Prostate gland (tissue), 2 donors: ENCODE measurements around the gene STEAP1.
"Not testable (repeated sequence)": the region's sequence is repeated elsewhere in the genome, so short reads cannot be mapped to it uniquely, and the experiment has no call there.

Experiments used
- POLR2A ChIP-seq: fragments of 450-650 bp; IDR thresholded peaks from one replicate; pipeline ENCODE4 v1.6.1; 2016; ENCODE audit warnings: antibody characterized with exemption, mild to moderate bottlenecking
- TF ChIP-seq, protein P1 (sequence below), 4 experiments: fragments of 200-600 bp in 2 of 4; fragments of 450-650 bp in 2 of 4; sonication (generic) in 2 of 4; IDR thresholded peaks; 1 replicate in 3 of 4; 2 replicates in 1 of 4; pipeline ENCODE4 v1.5.1; 2016 to 2019; ENCODE audit warnings: antibody characterized with exemption in 4 of 4, mild to moderate bottlenecking in 2 of 4, moderate library complexity in 2 of 4

DNA sequence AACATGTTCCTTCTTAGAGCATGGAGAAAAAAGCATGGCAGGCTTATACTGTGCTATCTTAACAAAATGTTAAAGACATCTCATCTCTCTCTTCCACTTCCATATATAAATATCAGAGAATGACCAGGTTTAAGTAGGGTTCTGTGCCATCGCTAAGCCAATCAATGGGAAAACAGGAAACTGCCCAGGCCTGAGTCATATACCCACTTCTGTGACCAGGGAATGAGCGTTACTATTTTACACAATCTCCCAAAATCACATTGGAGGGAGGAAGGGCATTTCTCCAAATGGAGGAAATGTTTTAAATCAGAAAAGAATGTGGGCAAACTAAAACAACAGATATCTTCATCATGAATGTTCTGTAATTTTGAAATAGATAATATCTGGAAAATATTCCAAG is 3.1 kb downstream of the STEAP1 start:
- TF ChIP-seq, protein P1, sequence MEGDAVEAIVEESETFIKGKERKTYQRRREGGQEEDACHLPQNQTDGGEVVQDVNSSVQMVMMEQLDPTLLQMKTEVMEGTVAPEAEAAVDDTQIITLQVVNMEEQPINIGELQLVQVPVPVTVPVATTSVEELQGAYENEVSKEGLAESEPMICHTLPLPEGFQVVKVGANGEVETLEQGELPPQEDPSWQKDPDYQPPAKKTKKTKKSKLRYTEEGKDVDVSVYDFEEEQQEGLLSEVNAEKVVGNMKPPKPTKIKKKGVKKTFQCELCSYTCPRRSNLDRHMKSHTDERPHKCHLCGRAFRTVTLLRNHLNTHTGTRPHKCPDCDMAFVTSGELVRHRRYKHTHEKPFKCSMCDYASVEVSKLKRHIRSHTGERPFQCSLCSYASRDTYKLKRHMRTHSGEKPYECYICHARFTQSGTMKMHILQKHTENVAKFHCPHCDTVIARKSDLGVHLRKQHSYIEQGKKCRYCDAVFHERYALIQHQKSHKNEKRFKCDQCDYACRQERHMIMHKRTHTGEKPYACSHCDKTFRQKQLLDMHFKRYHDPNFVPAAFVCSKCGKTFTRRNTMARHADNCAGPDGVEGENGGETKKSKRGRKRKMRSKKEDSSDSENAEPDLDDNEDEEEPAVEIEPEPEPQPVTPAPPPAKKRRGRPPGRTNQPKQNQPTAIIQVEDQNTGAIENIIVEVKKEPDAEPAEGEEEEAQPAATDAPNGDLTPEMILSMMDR (IDR thresholded peaks at IDR 0.05) = not testable (repeated sequence)
- TF ChIP-seq POLR2A = not testable (repeated sequence)
